Measurements from ENCODE around the gene ACACB.
"Not testable (repeated sequence)": the region's sequence is repeated elsewhere in the genome, so short reads cannot be mapped to it uniquely, and the experiment has no call there.

The ACACB gene

DNA sequence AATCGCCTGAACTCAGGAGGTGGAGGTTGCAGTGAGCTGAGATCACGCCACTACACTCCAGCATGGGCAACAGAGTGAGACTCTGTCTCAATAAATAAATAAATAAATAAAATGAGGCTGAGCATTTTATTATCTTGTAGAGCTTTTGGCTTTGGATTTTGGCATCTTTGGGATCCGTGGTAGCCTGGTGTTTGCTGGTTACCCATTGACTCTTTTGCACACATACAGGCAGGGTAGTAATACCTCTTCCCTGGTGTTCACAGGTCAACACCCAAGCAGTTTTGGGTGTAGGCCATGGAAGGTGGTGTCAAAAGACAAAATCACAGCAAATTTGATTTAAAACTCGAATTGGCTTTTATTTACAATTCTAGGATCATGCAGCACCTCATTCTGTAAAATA lies 27.8 kb downstream of the ACACB start:
- no peak for DNase-seq

DNA sequence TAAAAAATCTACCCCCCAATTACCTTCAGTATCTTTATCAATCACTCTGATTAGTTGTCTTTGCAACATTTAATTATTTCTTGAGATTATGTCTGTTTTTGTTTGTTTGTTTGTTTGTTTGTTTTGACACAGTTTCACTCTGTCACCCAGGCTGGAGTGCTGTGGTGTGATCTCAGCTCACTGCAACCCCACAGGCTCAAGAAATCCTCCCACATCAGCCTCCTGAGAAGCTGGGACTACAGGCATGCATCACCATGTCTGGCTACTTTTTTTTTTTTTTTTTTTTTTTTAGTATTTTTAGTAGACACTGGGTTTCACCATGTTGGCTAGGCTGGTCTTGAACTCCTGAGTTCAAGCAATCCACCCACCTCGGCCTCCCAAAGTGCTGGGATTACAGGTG lies 30.7 kb downstream of the ACACB start:
- DNase-seq: not testable (repeated sequence)

GRCh38 chr12:109147954-109148353 lies 31.6 kb downstream of the ACACB start:
- no peak for DNase-seq

DNA sequence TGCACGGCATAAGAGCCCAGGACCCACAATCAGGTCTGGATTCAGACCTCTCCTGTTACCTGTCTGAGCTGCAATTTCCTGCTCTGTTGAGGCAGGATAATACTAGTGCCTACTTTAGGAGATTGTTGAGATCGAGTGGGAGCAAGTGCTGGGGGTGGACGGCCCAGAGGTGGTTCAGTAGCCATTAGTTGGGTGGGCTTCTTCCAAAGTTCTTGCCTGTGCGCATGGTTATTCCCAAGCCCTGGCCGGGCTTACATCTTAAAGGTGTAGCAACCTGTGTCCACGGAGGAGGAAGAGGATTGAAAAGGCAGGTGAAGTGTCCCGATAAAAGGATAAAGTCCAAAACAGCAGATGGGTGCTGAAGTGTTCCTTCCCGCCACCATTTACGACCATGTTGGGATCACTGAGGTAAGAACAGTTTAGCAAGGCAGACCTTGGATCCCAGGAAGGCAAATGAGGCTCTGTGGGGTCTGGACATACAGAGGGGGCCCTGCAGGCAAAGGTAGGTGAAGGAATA lies 33.8 kb downstream of the ACACB start:
- DNase-seq: no peak

GRCh38 chr12:109151457-109151856 lies 35.1 kb downstream of the ACACB start:
- DNase-seq: no peak

DNA sequence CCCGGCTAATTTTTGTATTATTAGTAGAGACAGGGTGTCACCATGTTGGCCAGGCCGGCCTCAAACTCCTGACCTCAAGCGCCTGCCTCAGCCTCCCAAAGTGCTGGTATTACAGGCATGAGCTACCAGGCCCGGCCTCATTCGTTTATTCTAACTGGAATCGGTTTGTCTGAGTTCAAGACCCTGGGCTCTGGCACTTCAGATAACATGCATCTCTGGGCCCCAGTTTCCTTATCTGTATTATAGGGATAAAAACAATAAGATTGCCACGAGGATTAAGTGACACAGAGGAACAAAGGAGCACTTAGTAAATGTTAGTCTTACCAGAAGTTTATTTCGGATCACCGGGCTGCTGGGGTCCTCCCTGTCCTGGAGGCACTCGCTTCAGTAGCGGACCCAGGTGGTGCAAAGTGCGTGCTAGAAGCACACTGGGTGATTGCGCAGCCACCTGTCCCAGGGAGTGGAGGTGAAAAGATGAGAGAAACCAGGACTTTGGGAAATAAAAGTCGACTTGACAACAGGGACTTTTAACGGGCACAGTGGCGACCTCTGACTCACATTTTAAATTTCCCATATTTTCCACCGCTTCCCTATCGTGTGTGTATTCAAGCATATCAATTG lies 37.5 kb downstream of the ACACB start:
- peak in 1 of 2 experiments; percentile 15 for DNase-seq

- peak; percentile 6 to 29 for DNase-seq
Measured at GRCh38 chr12:109154451-109155438, 38.4 kb downstream of the ACACB start.

- DNase-seq: no peak
Measured at GRCh38 chr12:109156036-109156435, 39.6 kb downstream of the ACACB start.

- no peak for DNase-seq
Measured at GRCh38 chr12:109156586-109156985, 40.2 kb downstream of the ACACB start.

- DNase-seq: no peak
Measured at GRCh38 chr12:109157986-109158385, 41.6 kb downstream of the ACACB start.

GRCh38 chr12:109160433-109160832 lies 44.0 kb downstream of the ACACB start:
- no peak for DNase-seq

DNA sequence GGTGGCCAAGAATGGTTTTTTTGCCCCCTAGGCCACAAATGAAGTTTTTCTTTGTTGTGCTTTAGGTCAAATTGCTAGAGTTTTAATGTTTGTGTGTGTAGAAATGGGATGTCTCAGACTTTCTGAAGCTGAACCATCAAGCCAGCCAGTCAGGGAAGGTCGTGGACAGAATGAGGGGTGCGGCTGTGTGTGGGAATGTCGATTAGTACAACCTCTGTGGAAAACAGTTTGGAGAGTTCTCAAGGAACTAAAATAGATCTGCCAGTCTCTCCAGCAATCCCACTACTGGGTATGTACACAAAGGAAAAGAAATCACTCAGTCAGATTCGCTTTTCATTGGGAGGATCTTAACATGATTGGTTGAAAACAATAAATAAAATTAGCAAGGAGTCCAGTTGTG lies 44.5 kb downstream of the ACACB start:
- no peak for DNase-seq

- no peak for DNase-seq
Measured at GRCh38 chr12:109162551-109162950, 46.2 kb downstream of the ACACB start.

- no peak for DNase-seq
Measured at GRCh38 chr12:109163167-109163566, 46.8 kb downstream of the ACACB start.

- no peak for DNase-seq
Measured at GRCh38 chr12:109165599-109165998, 49.2 kb downstream of the ACACB start.

GRCh38 chr12:109166371-109166770 lies 50.0 kb downstream of the ACACB start:
- no peak for DNase-seq

DNA sequence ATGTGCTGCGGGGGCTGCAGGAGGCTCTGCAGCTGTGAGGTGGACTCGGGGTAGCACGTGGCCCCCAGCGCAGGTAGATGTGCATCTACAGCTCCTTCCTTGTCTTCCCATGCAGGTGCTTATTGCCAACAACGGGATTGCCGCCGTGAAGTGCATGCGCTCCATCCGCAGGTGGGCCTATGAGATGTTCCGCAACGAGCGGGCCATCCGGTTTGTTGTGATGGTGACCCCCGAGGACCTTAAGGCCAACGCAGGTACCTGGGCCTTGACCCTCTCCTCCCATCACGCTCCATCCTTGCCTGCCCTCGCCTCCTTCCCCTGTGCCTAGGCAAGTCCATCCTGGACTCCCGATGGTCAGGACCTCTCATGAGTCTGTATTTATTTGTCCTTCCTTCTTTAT lies 51.4 kb downstream of the ACACB start:
- DNase-seq: no peak

DNA sequence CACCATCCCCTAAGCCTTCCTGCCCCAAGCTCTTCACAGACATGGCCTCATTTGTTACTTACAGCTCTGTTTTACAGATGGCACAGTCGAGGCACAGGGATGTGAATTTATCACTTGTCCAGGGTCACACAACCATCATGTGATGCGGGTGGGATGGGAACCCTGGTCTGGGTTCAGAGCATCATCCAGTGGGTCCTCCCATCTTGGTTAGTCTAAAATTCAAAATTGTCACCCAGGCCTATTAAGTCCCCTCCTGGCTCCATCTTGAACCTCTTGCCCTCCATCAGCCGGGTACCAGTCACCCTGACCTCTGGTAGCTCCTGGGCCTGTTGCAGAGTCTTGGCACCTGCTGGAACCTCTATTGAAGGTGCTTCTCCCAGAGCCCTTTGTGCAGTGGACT lies 52.9 kb downstream of the ACACB start:
- no peak for DNase-seq

DNA sequence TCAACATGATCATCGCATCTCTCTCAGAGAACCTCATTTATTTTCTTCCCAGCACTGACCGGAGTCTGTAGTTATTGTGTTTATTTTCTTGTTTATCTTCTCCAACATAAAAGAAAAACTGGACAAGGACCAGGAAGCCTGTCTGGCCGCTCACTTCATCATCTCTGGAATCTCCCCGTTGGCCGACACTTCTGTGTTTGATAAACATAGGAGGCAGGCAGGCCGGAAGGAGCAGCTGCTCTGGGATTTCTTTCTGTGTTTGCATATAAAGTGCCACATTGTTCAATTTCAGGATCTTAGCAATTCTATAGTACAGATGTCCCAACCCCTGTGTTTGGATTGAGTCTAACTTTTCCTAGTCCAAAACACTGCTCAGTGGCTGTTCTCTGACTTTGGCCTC lies 53.3 kb downstream of the ACACB start:
- DNase-seq: no peak

GRCh38 chr12:109170324-109170723 lies 53.9 kb downstream of the ACACB start:
- no peak for DNase-seq

- DNase-seq: not testable (repeated sequence)
Measured at GRCh38 chr12:109172787-109173186, 56.4 kb downstream of the ACACB start.

GRCh38 chr12:109173443-109174240 lies 57.3 kb downstream of the ACACB start:
- no peak for DNase-seq

DNA sequence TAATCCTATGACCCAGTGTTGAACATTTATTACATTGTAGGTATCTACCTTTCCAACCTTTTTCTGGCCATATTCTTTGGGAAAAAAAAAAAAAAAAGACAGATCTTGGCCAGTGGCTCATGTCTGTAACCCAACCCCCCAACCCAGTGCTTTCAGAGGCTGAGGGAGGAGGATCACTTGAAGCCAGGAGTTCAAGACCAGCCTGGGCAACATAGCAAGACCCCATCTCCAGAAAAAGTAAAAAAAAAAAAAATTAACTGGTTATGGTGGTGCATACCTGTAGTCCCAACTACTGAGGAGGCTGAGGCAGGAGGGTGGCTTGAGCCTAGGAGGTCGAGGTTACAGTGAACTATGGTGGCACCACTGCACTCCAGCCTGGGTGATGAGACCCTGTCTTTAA lies 58.1 kb downstream of the ACACB start:
- no peak for DNase-seq

Data from NCI-H2081 (cell line).